HepG2 (cell line): Measurements from ENCODE around the gene EPHB3. TPM values are rescaled to one million over a fixed set of nuclear protein-coding genes. Genes with fewer than 3 reads are reported as not detected.

Source experiments
- ATAC-seq: fragments of 200-7000 bp; cut with Tn5 transposase; 3 replicates; pipeline ENCODE4 v1.9.1; 2020; ENCODE audit warnings: mild to moderate bottlenecking, moderate library complexity
- BruUV-seq: library from RNA; stranded (reverse); fragments of 400-500 nt; replicated peaks from 2 replicates; lab custom pipeline; 2021; lab: Mats Ljungman, UMichigan
- CTCF ChIA-PET: fragments of 300-600 bp; formaldehyde crosslinking; extraction: SDS; loops from one replicate; lab custom pipeline; 2021; ENCODE audit warnings: low total read pairs, inconsistent platforms, low intra/inter-chr PET ratio; lab: Yijun Ruan, JAX
- POLR2A ChIA-PET: fragments of 350-600 bp; sonication (Branson Sonifier 250); formaldehyde crosslinking; loops from one replicate; lab custom pipeline; 2020; ENCODE audit warnings: antibody characterized with exemption, inconsistent platforms; lab: Yijun Ruan, JAX
- DNase-seq: peaks from one replicate; pipeline ENCODE4 v3.0.0-alpha.2; 2015; ENCODE audit warnings: low spot score
- FAIRE-seq: peaks from 3 replicates; lab custom pipeline; 2011; peaks lifted over from hg19 to GRCh38; lab: Jason Lieb, UNC
- H2AFZ ChIP-seq: one replicate; pipeline ENCODE4 v1.6.1; 2011; ENCODE audit warnings: low read length, inconsistent platforms
- H3K27ac ChIP-seq: fragments of 300-600 bp; 3 replicates; pipeline ENCODE4 v1.8.0; 2011; ENCODE audit warnings: mixed run types, mild to moderate bottlenecking, mixed read lengths, low read length, inconsistent platforms; ENCODE audit not compliant: insufficient read depth; ENCODE audit errors: extremely low read length
- H3K27me3 ChIP-seq, 2 experiments: fragments of 200-600 bp in 1 of 2; 2 replicates in 1 of 2; 3 replicates in 1 of 2; pipeline versions ENCODE4 v1.6.0 to v1.8.0; 2011; ENCODE audit warnings: low read length in 2 of 2, mild to moderate bottlenecking in 2 of 2, moderate library complexity in 2 of 2, inconsistent platforms in 1 of 2; ENCODE audit not compliant: insufficient read depth in 2 of 2, control insufficient read depth in 1 of 2
- H3K36me3 ChIP-seq, 2 experiments: fragments of 200-600 bp in 1 of 2; replicated peaks in 1 of 2; 2 replicates in 1 of 2; 3 replicates in 1 of 2; pipeline versions ENCODE4 v1.5.1 to v1.8.0; 2011; ENCODE audit warnings: low read length in 2 of 2, inconsistent platforms in 1 of 2; ENCODE audit not compliant: insufficient read depth in 2 of 2, control insufficient read depth in 1 of 2
- H3K4me1 ChIP-seq: 2 replicates; pipeline ENCODE4 v1.5.1; 2012; ENCODE audit warnings: low read length, inconsistent platforms; ENCODE audit not compliant: insufficient read depth
- H3K4me2 ChIP-seq: 2 replicates; pipeline ENCODE4 v1.6.0; 2011; ENCODE audit warnings: low read depth, low read length, inconsistent platforms
- H3K4me3 ChIP-seq, 3 experiments: fragments of 200-600 bp in 1 of 3; sonication (generic), shearing (Covaris generic) in 1 of 3; replicated peaks in 1 of 3; 2 replicates each; pipeline ENCODE4 v1.5.1; 2011 to 2016; ENCODE audit warnings: low read length in 3 of 3, inconsistent platforms in 2 of 3, low read depth in 2 of 3, mild to moderate bottlenecking in 2 of 3, control low read depth in 1 of 3, mixed read lengths in 1 of 3; ENCODE audit not compliant: insufficient read depth in 1 of 3
- H3K79me2 ChIP-seq: one replicate; pipeline ENCODE4 v1.6.1; 2011; ENCODE audit warnings: low read length, inconsistent platforms; ENCODE audit not compliant: insufficient read depth
- H3K9ac ChIP-seq: 2 replicates; pipeline ENCODE4 v1.6.0; 2011; ENCODE audit warnings: mild to moderate bottlenecking, low read depth, low read length, inconsistent platforms; ENCODE audit not compliant: insufficient read depth
- H3K9me3 ChIP-seq: 2 replicates; pipeline ENCODE4 v1.5.1; 2012; ENCODE audit warnings: mild to moderate bottlenecking, low read length
- H4K20me1 ChIP-seq: 2 replicates; pipeline ENCODE4 v1.6.0; 2011; ENCODE audit warnings: inconsistent platforms, mild to moderate bottlenecking, low read length, moderate library complexity; ENCODE audit not compliant: insufficient read depth
- FLYWCH1 ChIP-seq: sonication (generic); formaldehyde crosslinking; IDR thresholded peaks from 2 replicates; pipeline ENCODE4 v1.8.1; 2023; ENCODE audit warnings: mild to moderate bottlenecking, missing genetic modification reagents
- ZNF788 ChIP-seq: sonication (generic); formaldehyde crosslinking; IDR thresholded peaks from 2 replicates; pipeline ENCODE4 v1.5.0; 2020; ENCODE audit warnings: mild to moderate bottlenecking, missing genetic modification reagents, borderline replicate concordance
- WGBS: methylation state at CpG from one replicate; pipeline ENCODE4 v1.1.6; 2017; ENCODE audit warnings: low lambda C conversion rate; 5-methylcytosine and 5-hydroxymethylcytosine counted together
- in situ Hi-C: cut with HindIII; loops from 2 replicates; pipeline ENCODE4 v1.10.0; 2017; ENCODE audit warnings: low pct_unique_long_range_greater_than_20kb; ENCODE audit not compliant: extremely low pct_ligation_motif_present
- intact Hi-C: fragments of 100-400 bp; cut with micrococcal nuclease; formaldehyde crosslinking; loops from one replicate; pipeline ENCODE4 v1.10.0; 2022; ENCODE audit not compliant: unreplicated experiment
- polyA plus RNA-seq, 8 experiments: library from polyadenylated mRNA; depleted of rRNA in 3 of 8; stranded (reverse) in 7 of 8; unstranded in 1 of 8; fragments of >200 nt; fragmentation: Illumina TruSeq in 4 of 8; extraction: Trizol in 4 of 8; gene quantifications; 2 replicates each; pipeline versions ENCODE4 v1.2.1 to v1.2.3, GENCODE V29; 2011 to 2016; ENCODE audit warnings: low read depth in 4 of 8, missing spikeins in 1 of 8, mixed read lengths in 1 of 8; ENCODE audit not compliant: insufficient read depth in 1 of 8
- total RNA-seq, 5 experiments: library from RNA; depleted of rRNA; stranded (reverse); fragments of >200 nt; fragmentation: Illumina TruSeq; extraction: Trizol; gene quantifications; 2 replicates each; pipeline ENCODE4 v1.2.3, GENCODE V29; 2016; ENCODE audit warnings: low read depth in 1 of 5
- TF ChIP-seq, protein P1 (sequence below), 2 experiments: IDR thresholded peaks; 2 replicates each; pipeline ENCODE4 v1.6.1; 2011 to 2012; ENCODE audit warnings: low read length in 2 of 2, borderline replicate concordance in 1 of 2, low read depth in 1 of 2, mild to moderate bottlenecking in 1 of 2, moderate library complexity in 1 of 2
- TF ChIP-seq, protein P2 (sequence below): fragments of 450-650 bp; IDR thresholded peaks from 2 replicates; pipeline ENCODE4 v1.6.1; 2016

Gene EPHB3
- total and polyA plus RNA-seq, 2 of the 13 experiments (the other 11 are each of a cell fraction or from before 2014, with no cell fraction given), result 0.01 TPM; not detected in 1

DNA sequence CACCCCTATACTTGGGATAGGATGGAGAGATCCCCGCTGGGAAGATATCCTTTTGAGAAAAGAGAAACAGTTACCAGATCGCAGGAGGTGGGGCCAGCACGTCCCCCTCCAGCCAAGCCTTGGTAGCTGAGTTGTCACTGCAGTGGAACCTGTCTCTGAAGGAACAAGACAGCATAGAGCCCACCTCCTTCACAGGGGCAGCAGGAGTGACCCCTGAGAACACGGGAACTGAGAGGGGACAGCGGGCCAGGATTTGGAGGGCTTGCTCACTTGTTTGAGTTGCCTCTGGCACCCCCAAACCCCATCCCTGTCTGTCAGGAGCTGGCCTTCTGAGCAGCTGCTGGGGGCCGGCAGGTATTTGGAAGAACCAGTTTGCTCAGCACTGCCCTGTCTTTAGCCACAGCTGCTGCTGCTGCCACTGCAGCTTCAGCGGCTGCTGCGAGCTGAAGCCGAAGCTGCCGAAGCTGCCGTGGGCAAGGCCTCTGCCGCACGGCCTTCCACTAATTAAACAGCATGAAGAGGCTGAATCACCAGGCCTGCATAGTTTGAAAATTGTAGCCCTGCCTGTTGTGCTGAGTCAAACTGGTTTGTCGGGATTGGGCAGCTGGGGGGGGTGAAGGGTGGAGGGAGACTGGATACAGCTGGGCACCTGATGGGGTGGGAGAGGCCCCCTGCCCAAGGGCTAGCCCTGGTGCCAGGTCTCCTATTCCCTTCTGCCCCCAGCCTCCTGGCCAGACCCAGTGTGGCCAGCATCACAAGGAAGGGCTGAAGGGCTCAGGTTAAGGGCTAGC lies 4.0 kb downstream of the EPHB3 start:
- H3K79me2 ChIP-seq, result no peaks in the 10 kb centered on the region
- H2AFZ ChIP-seq, result no peak overlapping the region
- TF ChIP-seq ZNF788 (CRISPR knock-in tag), result no peak
- intact Hi-C loops, result loop anchor here (5.0 kb wide), 1 partner anchor 147 kb away; the partner anchor contains the start of gene MAGEF1
- peaks cover 18 to 89% of the 10 kb centered on the region in 2 experiments for H3K27me3 ChIP-seq
- no peak overlapping the region for H3K27ac ChIP-seq
- H3K4me1 ChIP-seq, result peaks cover 7% of the 10 kb centered on the region
- BruUV-seq, result no TSS peak
- ChIA-PET CTCF (no interaction called here), POLR2A (no interaction called here)
- H3K36me3 ChIP-seq, result no peaks in the 10 kb centered on the region
- no peak overlapping the region for H3K4me3 ChIP-seq
- H4K20me1 ChIP-seq, result no peaks in the 10 kb centered on the region
- no peak for ATAC-seq
- in situ Hi-C loops, result no loop called here
- 17% methylated on average over 13 of the region's 14 CpGs for WGBS
- no peak overlapping the region for H3K9ac ChIP-seq
- no peak for DNase-seq
- no peaks in the 10 kb centered on the region for H3K9me3 ChIP-seq
- no peak overlapping the region for H3K4me2 ChIP-seq
- FAIRE-seq, result no peak

DNA sequence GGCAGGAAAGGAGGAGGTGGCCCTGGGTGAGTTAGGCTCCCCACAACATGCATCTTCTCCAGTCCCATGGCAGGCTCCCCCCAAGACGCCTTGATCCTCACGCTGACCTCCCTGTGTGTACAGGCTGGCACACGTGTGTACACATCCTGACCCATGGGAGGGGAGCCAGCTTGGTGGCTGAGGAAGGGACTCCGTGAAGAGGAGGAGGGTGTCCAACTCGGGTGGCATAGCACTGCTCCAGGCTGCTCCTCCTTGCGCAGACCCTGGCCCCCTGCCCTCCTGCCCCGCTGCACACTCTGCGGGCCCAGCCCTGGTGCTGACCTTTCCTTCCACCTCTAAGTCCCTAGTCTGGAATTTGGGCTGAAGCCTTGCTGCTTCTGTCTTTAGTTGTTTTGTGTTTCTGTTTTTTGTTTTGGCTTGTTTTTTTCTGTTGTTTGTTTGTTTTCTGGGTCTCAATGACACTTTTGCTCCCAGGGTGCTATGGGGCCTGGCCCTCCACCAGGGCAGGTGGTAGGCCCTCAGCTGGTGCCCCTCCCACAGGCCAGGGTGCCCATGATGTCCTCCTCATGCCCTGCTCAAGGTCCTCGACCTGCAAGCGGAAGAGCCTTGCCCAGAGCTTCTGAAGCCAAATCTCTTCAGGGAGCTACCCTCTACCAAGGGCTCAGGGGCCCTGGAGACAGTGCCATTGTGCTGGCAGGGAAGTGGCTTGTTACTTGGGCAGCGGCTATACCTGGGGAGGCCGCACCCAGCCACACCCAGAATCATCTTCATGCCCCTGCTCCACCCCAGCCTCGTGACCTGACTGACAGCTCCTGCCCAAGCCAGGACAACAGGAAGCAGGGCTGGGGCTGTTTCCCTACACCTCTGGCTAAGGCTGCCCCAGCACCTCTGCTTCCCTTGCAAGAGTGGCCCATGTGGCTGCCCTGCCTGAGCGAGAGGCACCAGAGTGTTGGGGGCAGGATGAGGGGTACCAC lies 5.1 kb downstream of the EPHB3 start:
- H3K9me3 ChIP-seq, result no peaks in the 10 kb centered on the region
- intact Hi-C loops (loop anchor here (5.0 kb wide), 1 partner anchor 146 kb away; the partner anchor contains the start of gene MAGEF1), in situ Hi-C loops (no loop called here)
- H3K27me3 ChIP-seq, result peaks cover 21 to 90% of the 10 kb centered on the region in 2 experiments
- H2AFZ ChIP-seq, result no peak overlapping the region
- H3K4me1 ChIP-seq, result no peaks in the 10 kb centered on the region
- no peaks in the 10 kb centered on the region for H3K79me2 ChIP-seq
- no peak for TF ChIP-seq FLYWCH1 (CRISPR knock-in tag)
- TF ChIP-seq, protein P1, sequence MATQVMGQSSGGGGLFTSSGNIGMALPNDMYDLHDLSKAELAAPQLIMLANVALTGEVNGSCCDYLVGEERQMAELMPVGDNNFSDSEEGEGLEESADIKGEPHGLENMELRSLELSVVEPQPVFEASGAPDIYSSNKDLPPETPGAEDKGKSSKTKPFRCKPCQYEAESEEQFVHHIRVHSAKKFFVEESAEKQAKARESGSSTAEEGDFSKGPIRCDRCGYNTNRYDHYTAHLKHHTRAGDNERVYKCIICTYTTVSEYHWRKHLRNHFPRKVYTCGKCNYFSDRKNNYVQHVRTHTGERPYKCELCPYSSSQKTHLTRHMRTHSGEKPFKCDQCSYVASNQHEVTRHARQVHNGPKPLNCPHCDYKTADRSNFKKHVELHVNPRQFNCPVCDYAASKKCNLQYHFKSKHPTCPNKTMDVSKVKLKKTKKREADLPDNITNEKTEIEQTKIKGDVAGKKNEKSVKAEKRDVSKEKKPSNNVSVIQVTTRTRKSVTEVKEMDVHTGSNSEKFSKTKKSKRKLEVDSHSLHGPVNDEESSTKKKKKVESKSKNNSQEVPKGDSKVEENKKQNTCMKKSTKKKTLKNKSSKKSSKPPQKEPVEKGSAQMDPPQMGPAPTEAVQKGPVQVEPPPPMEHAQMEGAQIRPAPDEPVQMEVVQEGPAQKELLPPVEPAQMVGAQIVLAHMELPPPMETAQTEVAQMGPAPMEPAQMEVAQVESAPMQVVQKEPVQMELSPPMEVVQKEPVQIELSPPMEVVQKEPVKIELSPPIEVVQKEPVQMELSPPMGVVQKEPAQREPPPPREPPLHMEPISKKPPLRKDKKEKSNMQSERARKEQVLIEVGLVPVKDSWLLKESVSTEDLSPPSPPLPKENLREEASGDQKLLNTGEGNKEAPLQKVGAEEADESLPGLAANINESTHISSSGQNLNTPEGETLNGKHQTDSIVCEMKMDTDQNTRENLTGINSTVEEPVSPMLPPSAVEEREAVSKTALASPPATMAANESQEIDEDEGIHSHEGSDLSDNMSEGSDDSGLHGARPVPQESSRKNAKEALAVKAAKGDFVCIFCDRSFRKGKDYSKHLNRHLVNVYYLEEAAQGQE (IDR thresholded peaks at IDR 0.05; ENCODE audit: borderline replicate concordance in 1 of 2, low read depth in 1 of 2, low read length in 2 of 2), result no peak
- TF ChIP-seq, protein P2, sequence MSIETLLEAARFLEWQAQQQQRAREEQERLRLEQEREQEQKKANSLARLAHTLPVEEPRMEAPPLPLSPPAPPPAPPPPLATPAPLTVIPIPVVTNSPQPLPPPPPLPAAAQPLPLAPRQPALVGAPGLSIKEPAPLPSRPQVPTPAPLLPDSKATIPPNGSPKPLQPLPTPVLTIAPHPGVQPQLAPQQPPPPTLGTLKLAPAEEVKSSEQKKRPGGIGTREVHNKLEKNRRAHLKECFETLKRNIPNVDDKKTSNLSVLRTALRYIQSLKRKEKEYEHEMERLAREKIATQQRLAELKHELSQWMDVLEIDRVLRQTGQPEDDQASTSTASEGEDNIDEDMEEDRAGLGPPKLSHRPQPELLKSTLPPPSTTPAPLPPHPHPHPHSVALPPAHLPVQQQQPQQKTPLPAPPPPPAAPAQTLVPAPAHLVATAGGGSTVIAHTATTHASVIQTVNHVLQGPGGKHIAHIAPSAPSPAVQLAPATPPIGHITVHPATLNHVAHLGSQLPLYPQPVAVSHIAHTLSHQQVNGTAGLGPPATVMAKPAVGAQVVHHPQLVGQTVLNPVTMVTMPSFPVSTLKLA, result 0 out of 2 replicates have a peak, but pooled peaks have one; percentile 12
- POLR2A ChIA-PET, result no interaction called here
- no peak overlapping the region for H3K4me2 ChIP-seq
- H3K27ac ChIP-seq, result no peak overlapping the region
- BruUV-seq, result no TSS peak
- H3K9ac ChIP-seq, result no peak overlapping the region
- DNase-seq (no peak), FAIRE-seq (no peak), ATAC-seq (no peak)
- no peaks in the 10 kb centered on the region for H3K36me3 ChIP-seq
- H3K4me3 ChIP-seq, result no peak overlapping the region
- no peaks in the 10 kb centered on the region for H4K20me1 ChIP-seq
- WGBS, result 20% methylated on average over 8 of the region's 14 CpGs
- CTCF ChIA-PET, result no interaction called here
